ENCODE measurements around the gene SAMMSON.

Gene SAMMSON

GRCh38 chr3:70069557-70069956, 70.0 kb downstream of the SAMMSON start:
- Histone ChIP-seq H3K4me3 (ENCODE audit: low read length) (no peak overlapping the region), H3K36me3 (ENCODE audit: control insufficient read depth, low read length) (no peaks in the 10 kb centered on the region), H3F3A (ENCODE audit: control insufficient read depth, insufficient read depth) (no peaks in the 10 kb centered on the region), H3K27me3 (ENCODE audit: control insufficient read depth, low read length) (peaks cover 11% of the 10 kb centered on the region), H4K20me1 (ENCODE audit: control insufficient read depth, insufficient read depth, low read depth, low read length) (no peaks in the 10 kb centered on the region), H3K4me1 (ENCODE audit: control insufficient read depth, low read length) (no peaks in the 10 kb centered on the region), H3K9me2 (replicated peaks; ENCODE audit: control insufficient read depth, low read length) (no peaks in the 10 kb centered on the region), H3K79me2 (ENCODE audit: control insufficient read depth, low read length) (no peaks in the 10 kb centered on the region), H3K4me2 (ENCODE audit: low read length) (no peak overlapping the region), H3K9me3 (ENCODE audit: control insufficient read depth, insufficient read depth, low read length) (no peaks in the 10 kb centered on the region), H3K27ac (ENCODE audit: low read depth, low read length) (no peak overlapping the region)
- TF ChIP-seq EZH2phosphoT487 (IDR thresholded peaks at IDR 0.05; ENCODE audit: borderline replicate concordance, low read length): no peak
- TF ChIP-seq, protein P1, sequence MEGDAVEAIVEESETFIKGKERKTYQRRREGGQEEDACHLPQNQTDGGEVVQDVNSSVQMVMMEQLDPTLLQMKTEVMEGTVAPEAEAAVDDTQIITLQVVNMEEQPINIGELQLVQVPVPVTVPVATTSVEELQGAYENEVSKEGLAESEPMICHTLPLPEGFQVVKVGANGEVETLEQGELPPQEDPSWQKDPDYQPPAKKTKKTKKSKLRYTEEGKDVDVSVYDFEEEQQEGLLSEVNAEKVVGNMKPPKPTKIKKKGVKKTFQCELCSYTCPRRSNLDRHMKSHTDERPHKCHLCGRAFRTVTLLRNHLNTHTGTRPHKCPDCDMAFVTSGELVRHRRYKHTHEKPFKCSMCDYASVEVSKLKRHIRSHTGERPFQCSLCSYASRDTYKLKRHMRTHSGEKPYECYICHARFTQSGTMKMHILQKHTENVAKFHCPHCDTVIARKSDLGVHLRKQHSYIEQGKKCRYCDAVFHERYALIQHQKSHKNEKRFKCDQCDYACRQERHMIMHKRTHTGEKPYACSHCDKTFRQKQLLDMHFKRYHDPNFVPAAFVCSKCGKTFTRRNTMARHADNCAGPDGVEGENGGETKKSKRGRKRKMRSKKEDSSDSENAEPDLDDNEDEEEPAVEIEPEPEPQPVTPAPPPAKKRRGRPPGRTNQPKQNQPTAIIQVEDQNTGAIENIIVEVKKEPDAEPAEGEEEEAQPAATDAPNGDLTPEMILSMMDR (IDR thresholded peaks at IDR 0.05; ENCODE audit: low read depth, low read length, poor library complexity, severe bottlenecking): no peak

DNA sequence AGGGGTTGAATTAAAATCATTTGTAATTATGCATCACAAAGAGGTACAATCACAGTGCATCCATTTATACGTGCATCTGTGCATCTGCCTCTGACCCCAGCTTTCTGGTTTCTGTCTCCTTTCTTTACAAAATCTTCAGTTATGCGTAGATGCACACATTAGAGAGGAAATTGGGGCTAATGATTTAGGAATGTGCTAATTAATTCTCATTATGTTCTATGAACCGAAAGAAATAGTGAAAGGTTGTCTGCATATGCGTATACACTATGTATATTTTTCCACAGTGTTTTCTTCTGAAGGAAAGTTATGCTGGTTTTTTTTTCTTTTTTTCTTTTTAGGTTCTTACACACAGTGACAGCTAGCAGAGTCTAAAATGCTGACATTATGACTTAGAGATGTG, 71.6 kb downstream of the SAMMSON start:
- H3K36me3 ChIP-seq (ENCODE audit: control insufficient read depth, low read length): no peaks in the 10 kb centered on the region
- no peak for TF ChIP-seq EZH2phosphoT487 (IDR thresholded peaks at IDR 0.05; ENCODE audit: borderline replicate concordance, low read length)
- TF ChIP-seq, protein P1 (IDR thresholded peaks at IDR 0.05; ENCODE audit: low read depth, low read length, poor library complexity, severe bottlenecking): no peak
- no peak overlapping the region for H3K4me2 ChIP-seq (ENCODE audit: low read length)
- H3F3A ChIP-seq (ENCODE audit: control insufficient read depth, insufficient read depth): no peaks in the 10 kb centered on the region
- H4K20me1 ChIP-seq (ENCODE audit: control insufficient read depth, insufficient read depth, low read depth, low read length): no peaks in the 10 kb centered on the region
- H3K4me3 ChIP-seq (ENCODE audit: low read length): no peak overlapping the region
- H3K27me3 ChIP-seq (ENCODE audit: control insufficient read depth, low read length): peaks cover 19% of the 10 kb centered on the region
- H3K4me1 ChIP-seq (ENCODE audit: control insufficient read depth, low read length): no peaks in the 10 kb centered on the region
- no peaks in the 10 kb centered on the region for H3K9me3 ChIP-seq (ENCODE audit: control insufficient read depth, insufficient read depth, low read length)
- no peaks in the 10 kb centered on the region for H3K79me2 ChIP-seq (ENCODE audit: control insufficient read depth, low read length)
- H3K9me2 ChIP-seq (replicated peaks; ENCODE audit: control insufficient read depth, low read length): no peaks in the 10 kb centered on the region
- H3K27ac ChIP-seq (ENCODE audit: low read depth, low read length): no peak overlapping the region

- Histone ChIP-seq H3K4me3 (ENCODE audit: low read length) (no peak overlapping the region), H3F3A (ENCODE audit: control insufficient read depth, insufficient read depth) (no peaks in the 10 kb centered on the region), H3K4me1 (ENCODE audit: control insufficient read depth, low read length) (no peaks in the 10 kb centered on the region), H3K79me2 (ENCODE audit: control insufficient read depth, low read length) (no peaks in the 10 kb centered on the region), H3K9me2 (replicated peaks; ENCODE audit: control insufficient read depth, low read length) (no peaks in the 10 kb centered on the region), H3K27ac (ENCODE audit: low read depth, low read length) (no peak overlapping the region), H3K9me3 (ENCODE audit: control insufficient read depth, insufficient read depth, low read length) (no peaks in the 10 kb centered on the region), H3K27me3 (ENCODE audit: control insufficient read depth, low read length) (peaks cover 23% of the 10 kb centered on the region), H3K36me3 (ENCODE audit: control insufficient read depth, low read length) (no peaks in the 10 kb centered on the region), H3K4me2 (ENCODE audit: low read length) (no peak overlapping the region), H4K20me1 (ENCODE audit: control insufficient read depth, insufficient read depth, low read depth, low read length) (no peaks in the 10 kb centered on the region)
- no peak for TF ChIP-seq EZH2phosphoT487 (IDR thresholded peaks at IDR 0.05; ENCODE audit: borderline replicate concordance, low read length)
- TF ChIP-seq, protein P1 (IDR thresholded peaks at IDR 0.05; ENCODE audit: low read depth, low read length, poor library complexity, severe bottlenecking): no peak
These were observed 72.6 kb downstream of the SAMMSON start for GRCh38 chr3:70072180-70072579.

DNA sequence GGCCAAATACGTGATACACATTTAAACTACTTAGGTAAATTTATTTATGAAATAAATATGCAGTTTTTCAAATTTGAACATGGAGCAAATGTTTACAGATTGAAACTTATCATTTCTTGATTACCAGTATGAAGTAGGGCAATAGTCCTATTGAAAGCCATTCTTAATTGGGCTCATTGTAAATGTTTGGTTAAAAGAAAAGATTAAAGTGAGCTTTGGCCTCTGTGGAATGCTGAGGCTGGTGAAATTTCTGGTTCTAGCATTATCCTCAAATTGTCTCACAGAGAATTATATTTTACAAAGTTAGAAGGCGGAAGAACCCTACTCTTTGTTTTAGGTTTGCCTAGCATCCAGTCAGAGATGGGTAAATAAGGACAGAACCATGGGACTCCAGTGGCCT, 73.2 kb downstream of the SAMMSON start:
- TF ChIP-seq, protein P1 (IDR thresholded peaks at IDR 0.05; ENCODE audit: low read depth, low read length, poor library complexity, severe bottlenecking): no peak
- no peak for TF ChIP-seq EZH2phosphoT487 (IDR thresholded peaks at IDR 0.05; ENCODE audit: borderline replicate concordance, low read length)

More for the DNA sequence above, 73.2 kb downstream of the SAMMSON start:
- peaks cover 23% of the 10 kb centered on the region for H3K27me3 ChIP-seq (ENCODE audit: control insufficient read depth, low read length)
- H3K79me2 ChIP-seq (ENCODE audit: control insufficient read depth, low read length): no peaks in the 10 kb centered on the region
- H3K9me3 ChIP-seq (ENCODE audit: control insufficient read depth, insufficient read depth, low read length): no peaks in the 10 kb centered on the region
- no peaks in the 10 kb centered on the region for H3K36me3 ChIP-seq (ENCODE audit: control insufficient read depth, low read length)
- H3K27ac ChIP-seq (ENCODE audit: low read depth, low read length): no peak overlapping the region
- H3K4me3 ChIP-seq (ENCODE audit: low read length): no peak overlapping the region
- no peaks in the 10 kb centered on the region for H3F3A ChIP-seq (ENCODE audit: control insufficient read depth, insufficient read depth)
- H4K20me1 ChIP-seq (ENCODE audit: control insufficient read depth, insufficient read depth, low read depth, low read length): no peaks in the 10 kb centered on the region
- no peaks in the 10 kb centered on the region for H3K9me2 ChIP-seq (replicated peaks; ENCODE audit: control insufficient read depth, low read length)
- no peak overlapping the region for H3K4me2 ChIP-seq (ENCODE audit: low read length)
- no peaks in the 10 kb centered on the region for H3K4me1 ChIP-seq (ENCODE audit: control insufficient read depth, low read length)
